Common myeloid progenitor, CD34-positive (primary cell): Measurements from ENCODE around the gene HIGD1B. TPM values are rescaled to one million over a fixed set of nuclear protein-coding genes. Genes with fewer than 3 reads are reported as not detected.

ENCODE experiments used
- CTCF ChIA-PET: fragments of 350-600 bp; sonication (Branson Sonifier 250); formaldehyde crosslinking; loops from one replicate; lab custom pipeline; 2021; ENCODE audit warnings: antibody characterized with exemption; lab: Charles Lee
- POLR2A ChIA-PET: fragments of 350-600 bp; sonication (Branson Sonifier 250); formaldehyde crosslinking; loops from one replicate; lab custom pipeline; 2021; ENCODE audit warnings: antibody characterized with exemption; lab: Charles Lee
- DNase-seq, 3 donors: peaks; one replicate each; pipeline versions ENCODE4 v3.0.0 to v3.0.0-alpha.2; 2013
- H3K27ac ChIP-seq, 2 experiments: 1 replicate in 1 of 2; 2 replicates in 1 of 2; pipeline ENCODE4 v1.7.0; 2013; ENCODE audit warnings: inconsistent platforms in 2 of 2, low read length in 2 of 2, mild to moderate bottlenecking in 2 of 2, low read depth in 1 of 2, moderate library complexity in 1 of 2; ENCODE audit not compliant: severe bottlenecking in 2 of 2, insufficient read depth in 1 of 2, poor library complexity in 1 of 2
- H3K27me3 ChIP-seq, 5 experiments: replicated peaks in 2 of 5; 1 replicate in 3 of 5; 2 replicates in 2 of 5; pipeline versions ENCODE4 v1.6.1 to v1.7.0; 2013; ENCODE audit warnings: low read length in 4 of 5, mild to moderate bottlenecking in 2 of 5, moderate library complexity in 2 of 5, inconsistent platforms in 1 of 5; ENCODE audit not compliant: insufficient read depth in 5 of 5, control insufficient read depth in 4 of 5
- H3K36me3 ChIP-seq, 4 experiments: 1 replicate in 2 of 4; 2 replicates in 2 of 4; pipeline versions ENCODE4 v1.6.1 to v1.7.0; 2013; ENCODE audit warnings: low read length in 3 of 4, control low read depth in 1 of 4, mild to moderate bottlenecking in 1 of 4; ENCODE audit not compliant: control insufficient read depth in 4 of 4, insufficient read depth in 4 of 4
- H3K4me1 ChIP-seq, 4 experiments: 1 replicate in 3 of 4; 2 replicates in 1 of 4; pipeline versions ENCODE4 v1.6.1 to v1.7.1; 2013; ENCODE audit warnings: low read length in 3 of 4, mild to moderate bottlenecking in 3 of 4, control low read depth in 1 of 4, inconsistent platforms in 1 of 4, moderate library complexity in 1 of 4; ENCODE audit not compliant: control insufficient read depth in 4 of 4, insufficient read depth in 4 of 4; ENCODE audit errors: control extremely low read depth in 1 of 4
- H3K4me3 ChIP-seq, 7 experiments: 1 replicate in 4 of 7; 2 replicates in 3 of 7; pipeline versions ENCODE4 v1.5.1 to v1.7.0; 2013; ENCODE audit warnings: mild to moderate bottlenecking in 7 of 7, low read length in 6 of 7, moderate library complexity in 6 of 7, inconsistent platforms in 2 of 7, low read depth in 2 of 7, control low read depth in 1 of 7; ENCODE audit not compliant: insufficient read depth in 4 of 7, control insufficient read depth in 1 of 7; ENCODE audit errors: extremely low read depth in 1 of 7
- H3K9me3 ChIP-seq, 5 experiments: 1 replicate in 4 of 5; 2 replicates in 1 of 5; pipeline versions ENCODE4 v1.6.1 to v1.7.1; 2013; ENCODE audit warnings: low read length in 4 of 5, mild to moderate bottlenecking in 2 of 5, inconsistent platforms in 1 of 5, low read depth in 1 of 5, moderate library complexity in 1 of 5; ENCODE audit not compliant: control insufficient read depth in 4 of 5, insufficient read depth in 2 of 5; ENCODE audit errors: control extremely low read depth in 1 of 5
- WGBS: methylation state at CpG from one replicate; pipeline ENCODE4 v1.1.5; 2013; ENCODE audit not compliant: insufficient coverage; 5-methylcytosine and 5-hydroxymethylcytosine counted together
- polyA plus RNA-seq: library from polyadenylated mRNA; unstranded; fragments of 120-200 nt; gene quantifications from one replicate; pipeline ENCODE4 v1.2.1, GENCODE V29; 2013

The HIGD1B gene
- polyA plus RNA-seq, result 0.22 TPM

GRCh38 chr17:44847586-44847985, at the start of gene HIGD1B:
Gene HIGD1B (plus strand): TSS chr17:44847883. CDS start chr17:44848153, 270 bp downstream.
- Histone ChIP-seq H3K36me3 (peaks cover 12 to 34% (median 23%) of the 10 kb centered on the region in 4 experiments), H3K4me1 (peaks cover 0 to 2% (median 0%) of the 10 kb centered on the region in 4 experiments), H3K27me3 (peaks cover 0 to 2% (median 0%) of the 10 kb centered on the region in 5 experiments), H3K27ac (no peak within 1 kb of the TSS), H3K9me3 (no peaks in the 10 kb centered on the region), H3K4me3 (no peak within 1 kb of the TSS)
- POLR2A ChIA-PET, result no interaction called here
- no peak for DNase-seq
- WGBS, result 100% methylated on average over 1 of the region's 2 CpGs
- CTCF ChIA-PET, result interaction anchor here (1.0 to 1.2 kb wide), 2 partner anchors 15 to 17 kb away, joined by 3 read pairs; no protein-coding TSS in a partner anchor

DNA sequence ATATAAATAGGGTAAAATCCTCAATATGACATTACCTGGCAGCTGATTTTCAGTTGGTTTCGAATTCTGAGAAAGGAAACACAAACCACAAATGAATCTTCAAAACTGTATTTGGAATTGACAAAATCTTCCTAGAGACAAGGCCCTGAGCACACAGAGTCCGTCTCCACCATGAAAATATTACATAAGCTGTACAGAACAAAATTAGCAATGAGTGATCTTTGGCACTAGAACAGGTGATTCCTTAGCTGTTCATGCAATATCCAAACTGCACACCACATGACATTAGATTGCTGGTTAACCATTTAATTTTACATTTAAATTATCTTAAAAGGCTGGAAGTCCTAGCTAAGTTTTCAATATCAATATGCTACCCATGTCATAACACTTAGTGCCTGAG, 49.3 kb upstream of the HIGD1B start:
- no peaks in the 10 kb centered on the region for H3K36me3 ChIP-seq
- peaks cover 0 to 15% (median 6%) of the 10 kb centered on the region in 4 experiments for H3K4me1 ChIP-seq
- CTCF ChIA-PET, result interaction anchor here (0.6 to 4.1 kb wide), 4 partner anchors 12 to 266 kb away, joined by 3 to 23 read pairs (median 4); no protein-coding TSS in a partner anchor
- H3K27me3 ChIP-seq, result no peaks in the 10 kb centered on the region
- no peak for DNase-seq
- no peak overlapping the region for H3K4me3 ChIP-seq
- H3K27ac ChIP-seq, result no peak overlapping the region
- WGBS, result 60% methylated on average over 1 of the region's 2 CpGs
- H3K9me3 ChIP-seq, result no peaks in the 10 kb centered on the region
- POLR2A ChIA-PET, result interaction anchor here (0.6 kb wide), 1 partner anchor 38 kb away, joined by 3 read pairs; no protein-coding TSS in a partner anchor

DNA sequence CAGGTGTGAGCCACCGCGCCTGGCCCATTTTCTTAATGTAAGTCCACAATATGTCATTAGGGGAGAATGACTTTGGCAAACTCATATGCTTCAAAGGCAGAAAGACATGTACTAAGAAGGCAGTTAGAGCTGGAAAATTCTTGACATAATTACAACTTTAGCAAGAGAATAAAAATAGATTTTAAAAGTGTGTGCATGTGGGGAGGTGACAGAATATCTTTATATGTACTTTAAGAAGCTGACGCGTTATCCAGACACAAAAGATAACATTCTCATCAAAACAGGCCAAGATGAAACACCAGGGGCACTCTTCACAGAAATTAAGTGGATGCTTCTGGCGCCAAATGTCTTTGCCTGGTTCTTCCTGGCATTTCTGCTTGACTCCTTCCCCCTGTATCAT, 45.8 kb upstream of the HIGD1B start:
- CTCF ChIA-PET, result interaction anchor here (0.5 kb wide), 1 partner anchor 393 kb away, joined by 3 read pairs; no protein-coding TSS in a partner anchor
- no peaks in the 10 kb centered on the region for H3K36me3 ChIP-seq

DNA sequence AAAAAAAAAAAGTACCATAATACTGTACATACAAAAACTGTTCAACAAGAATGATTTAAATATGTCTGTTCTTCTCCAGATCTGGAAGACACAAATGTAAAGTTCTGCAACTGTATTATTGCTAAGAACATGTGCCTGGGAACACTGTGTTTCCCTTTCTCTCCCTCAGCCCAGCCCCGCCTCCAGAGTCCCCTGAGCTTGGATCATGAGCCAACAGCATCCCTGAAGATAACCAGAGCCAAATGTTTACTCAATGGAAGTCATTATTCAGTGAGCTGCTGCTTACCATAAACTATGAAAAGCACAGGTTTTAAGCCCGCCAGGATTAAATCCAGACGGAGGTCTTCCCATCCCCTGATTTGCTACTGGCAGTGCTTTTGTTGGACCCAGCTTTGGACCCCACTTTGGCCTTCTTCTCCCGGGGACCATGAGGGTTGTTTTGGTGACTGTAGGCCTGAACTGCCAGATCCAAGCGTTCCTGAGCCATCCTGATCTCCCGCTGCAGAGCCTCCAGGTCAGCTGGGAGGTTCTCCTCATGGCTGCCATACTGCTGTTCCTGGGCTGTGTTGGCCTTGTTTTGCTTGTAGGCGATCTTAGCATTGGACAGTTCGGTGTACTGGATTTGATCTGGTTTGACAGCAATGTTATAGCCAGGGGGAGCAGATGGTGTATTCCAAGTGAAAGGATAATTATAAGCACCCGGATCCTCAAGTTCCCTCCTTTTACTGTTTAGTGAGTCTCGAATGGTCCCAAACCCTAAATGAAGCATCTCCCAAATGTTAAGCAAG, 43.2 kb upstream of the HIGD1B start:
- ChIA-PET CTCF (no interaction called here), POLR2A (no interaction called here)
- Histone ChIP-seq H3K27ac (no peak overlapping the region), H3K27me3 (no peaks in the 10 kb centered on the region), H3K36me3 (no peaks in the 10 kb centered on the region), H3K4me1 (no peaks in the 10 kb centered on the region), H3K4me3 (no peak overlapping the region), H3K9me3 (no peaks in the 10 kb centered on the region)
- 96% methylated on average over 9 of the region's 10 CpGs for WGBS
- DNase-seq, result no peak

More for the DNA sequence above, 45.8 kb upstream of the HIGD1B start:
- H3K4me3 ChIP-seq, result no peak overlapping the region
- POLR2A ChIA-PET, result no interaction called here
- WGBS, result 100% methylated on average over 3 of the region's 5 CpGs
- DNase-seq, result no peak
- no peaks in the 10 kb centered on the region for H3K9me3 ChIP-seq
- no peak overlapping the region for H3K27ac ChIP-seq
- H3K27me3 ChIP-seq, result no peaks in the 10 kb centered on the region
- no peaks in the 10 kb centered on the region for H3K4me1 ChIP-seq

- Histone ChIP-seq H3K27ac (no peak overlapping the region), H3K4me3 (no peak overlapping the region), H3K9me3 (no peaks in the 10 kb centered on the region), H3K36me3 (no peaks in the 10 kb centered on the region), H3K4me1 (no peaks in the 10 kb centered on the region), H3K27me3 (no peaks in the 10 kb centered on the region)
- no peak for DNase-seq
- 100% methylated on average over 2 of the region's 4 CpGs for WGBS
- ChIA-PET POLR2A (no interaction called here), CTCF (interaction anchor here (0.5 to 1.0 kb wide), 2 partner anchors 22 to 63 kb away, joined by 3 to 4 read pairs; no protein-coding TSS in a partner anchor)
Observed at GRCh38 chr17:44807093-44807816, 40.4 kb upstream of the HIGD1B start.

- WGBS, result 100% methylated on average over 2 of the region's 3 CpGs
- Histone ChIP-seq H3K4me3 (no peak overlapping the region), H3K4me1 (no peaks in the 10 kb centered on the region), H3K27me3 (no peaks in the 10 kb centered on the region), H3K36me3 (no peaks in the 10 kb centered on the region), H3K9me3 (no peaks in the 10 kb centered on the region), H3K27ac (no peak overlapping the region)
- CTCF ChIA-PET, result interaction anchor here (0.5 to 1.1 kb wide), 3 partner anchors 22 to 63 kb away, joined by 3 to 4 read pairs (median 3); no protein-coding TSS in a partner anchor
- DNase-seq, result no peak
- POLR2A ChIA-PET, result no interaction called here
Observed at GRCh38 chr17:44807817-44808155, 39.9 kb upstream of the HIGD1B start.
